GM19455 (cell line): ENCODE results near the gene PSMD12.
"Not testable (repeated sequence)": the region's sequence is repeated elsewhere in the genome, so short reads cannot be mapped to it uniquely, and the experiment has no call there.

Experiments
- ATAC-seq: cut with Tn5 transposase; IDR thresholded peaks from one replicate; pipeline ENCODE4 v1.9.1; 2021; ENCODE audit not compliant: unreplicated experiment

Gene PSMD12

DNA sequence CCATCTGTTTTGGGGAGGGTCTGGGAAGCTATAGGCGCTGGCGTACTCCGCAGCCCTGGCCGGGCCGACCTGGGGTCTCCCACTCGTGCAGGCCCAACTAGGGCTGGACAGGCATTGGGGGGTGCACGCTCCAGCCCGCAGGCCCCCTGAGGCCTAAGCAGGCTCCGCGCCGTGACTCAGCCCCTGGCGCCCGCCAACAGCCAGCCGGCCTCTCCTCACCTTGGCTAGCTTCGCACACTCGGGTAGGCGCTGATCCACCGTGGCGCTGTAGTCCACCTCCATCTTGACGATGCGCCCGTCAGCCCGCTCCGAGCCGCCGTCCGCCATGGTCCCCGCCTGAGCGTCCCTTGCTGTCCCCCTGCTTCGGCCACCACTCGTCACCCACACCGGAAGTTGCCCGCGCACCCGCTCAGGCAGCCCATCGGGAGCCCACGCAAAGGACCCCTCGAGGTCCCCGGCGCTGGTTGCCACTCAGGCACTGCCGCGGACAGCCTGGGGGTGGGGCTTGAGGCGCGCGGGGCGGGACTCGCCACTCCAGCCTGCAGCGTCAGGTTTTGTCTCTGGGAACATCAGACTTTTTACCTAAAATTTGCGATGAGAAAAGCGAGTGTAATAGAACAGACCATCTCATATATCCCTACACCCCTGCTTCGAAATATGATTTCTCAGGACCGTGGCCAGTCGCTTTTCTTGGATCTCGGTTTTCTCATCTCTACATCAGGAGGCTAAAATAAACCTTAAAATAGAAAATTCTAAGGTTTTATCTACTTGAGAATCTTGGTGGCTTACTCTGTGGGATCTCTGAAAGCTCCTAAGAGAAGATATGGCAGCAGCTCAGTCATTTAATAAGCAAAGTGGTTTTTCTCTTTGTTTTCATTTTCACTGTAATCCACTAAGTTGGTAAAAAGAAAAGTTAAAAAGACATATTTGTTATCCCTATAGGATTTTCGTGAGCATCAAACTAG is at the start of gene PSMD12:
Gene PSMD12 (minus strand): TSS at position 385 of the 965 bp plus-strand sequence. CDS start 58 bp downstream, at position 327.
- peak; percentile 88 for ATAC-seq

GRCh38 chr17:67415291-67415690 is 48.9 kb upstream of the PSMD12 start:
- ATAC-seq = no peak

- no peak for ATAC-seq
These were observed 48.2 kb upstream of the PSMD12 start for GRCh38 chr17:67414559-67414958.

DNA sequence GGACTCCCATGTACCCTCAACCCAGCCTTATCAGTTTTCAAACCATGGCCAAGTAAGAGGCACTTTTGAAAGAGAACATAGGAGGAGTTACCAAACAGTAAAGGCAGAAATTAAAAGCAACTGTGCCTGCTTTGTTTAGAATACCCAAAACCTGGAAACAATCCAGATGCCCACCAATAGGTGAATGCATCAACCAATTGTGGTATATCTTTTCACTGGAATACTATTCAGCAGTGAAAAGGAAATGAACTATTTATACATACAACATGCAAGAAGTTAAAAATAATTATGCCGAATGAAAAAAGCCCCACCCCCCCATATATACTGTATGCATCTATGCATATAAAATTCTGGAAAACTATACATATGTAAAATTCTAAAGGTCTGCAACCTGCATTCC is 47.8 kb upstream of the PSMD12 start:
- ATAC-seq = no peak

DNA sequence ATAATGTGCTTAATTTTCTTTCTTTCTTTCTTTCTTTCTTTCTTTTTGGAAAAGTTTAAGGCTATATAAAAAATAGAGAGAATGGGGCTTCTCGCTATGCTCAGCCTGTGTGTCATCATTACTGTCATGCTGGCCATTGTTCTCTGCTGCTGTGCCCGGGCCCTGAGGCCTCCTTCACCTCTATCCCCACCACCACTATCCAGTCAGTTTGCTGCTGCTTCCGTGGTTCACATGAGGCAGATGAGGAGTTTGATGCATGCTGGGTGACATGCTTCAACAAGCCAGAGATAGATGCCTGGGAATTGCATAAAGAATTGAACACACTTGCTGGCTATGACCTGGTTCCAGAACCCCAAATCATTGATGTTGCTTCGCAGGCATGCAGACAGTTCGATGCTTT is 47.0 kb upstream of the PSMD12 start:
- ATAC-seq = no peak

GRCh38 chr17:67412941-67413340 is 46.6 kb upstream of the PSMD12 start:
- no peak for ATAC-seq

DNA sequence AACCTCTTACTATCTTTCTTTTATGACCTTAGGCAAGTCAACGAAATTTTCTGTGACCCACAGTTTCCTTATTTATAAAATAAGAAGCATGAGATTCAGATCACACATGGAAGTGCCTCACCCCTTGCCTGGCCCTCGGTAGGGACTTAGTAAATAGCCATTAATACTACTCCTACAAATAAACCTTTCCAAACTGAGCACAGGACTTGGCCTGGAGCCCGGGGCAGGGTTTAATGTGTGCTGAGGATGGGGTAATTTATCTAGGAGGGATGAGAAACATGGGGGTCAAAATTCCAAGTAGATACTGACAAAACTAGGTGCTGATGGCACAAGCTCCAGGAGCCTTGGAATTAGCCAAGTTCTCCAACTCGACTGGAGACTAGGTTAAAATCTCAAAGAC is 45.7 kb upstream of the PSMD12 start:
- ATAC-seq = no peak

DNA sequence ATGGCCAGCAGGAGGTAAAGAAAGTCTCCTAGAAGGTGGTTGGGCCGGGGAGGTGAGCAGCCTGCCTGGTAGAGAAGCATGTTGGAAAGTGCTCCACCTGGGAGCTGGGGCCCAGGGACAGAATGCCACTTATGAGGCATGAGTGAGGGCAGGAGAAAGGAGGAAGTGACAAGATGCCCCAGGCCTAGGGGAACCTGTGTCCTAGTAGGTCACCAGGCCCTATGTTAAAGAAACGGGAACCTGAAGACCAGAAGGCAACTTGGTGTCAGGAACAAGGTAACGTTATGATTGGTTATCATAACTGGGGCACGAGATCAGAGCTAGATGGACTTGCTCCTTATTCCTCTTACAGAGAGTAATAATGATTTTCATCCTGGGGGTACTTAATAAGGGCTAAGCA is 45.0 kb upstream of the PSMD12 start:
- ATAC-seq = no peak

GRCh38 chr17:67408455-67408830 is 42.1 kb upstream of the PSMD12 start:
- not testable (repeated sequence) for ATAC-seq

DNA sequence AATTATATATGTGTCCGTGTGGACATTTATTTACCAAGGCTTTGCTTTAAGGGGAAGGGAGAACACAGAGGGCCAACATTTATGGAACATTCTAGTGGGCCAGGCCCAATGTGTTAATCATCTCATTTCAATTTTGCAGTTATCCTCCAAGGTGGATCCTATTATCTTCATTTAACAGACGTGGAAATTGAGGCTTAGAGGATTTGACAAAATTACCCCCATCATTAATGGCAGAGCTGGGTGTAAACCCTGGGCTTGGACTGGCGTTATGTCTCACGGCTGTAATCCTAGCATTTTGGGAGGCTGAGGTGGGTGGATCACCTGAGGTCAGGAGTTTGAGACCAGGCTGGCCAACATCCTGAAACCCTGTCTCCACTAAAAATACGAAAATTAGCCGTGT is 37.1 kb upstream of the PSMD12 start:
- no peak for ATAC-seq

GRCh38 chr17:67403065-67403464 is 36.7 kb upstream of the PSMD12 start:
- ATAC-seq = no peak

GRCh38 chr17:67401598-67402504 is 35.5 kb upstream of the PSMD12 start:
- no peak for ATAC-seq

- no peak for ATAC-seq
These were observed 34.7 kb upstream of the PSMD12 start for GRCh38 chr17:67401106-67401505.

GRCh38 chr17:67400193-67400592 is 33.8 kb upstream of the PSMD12 start:
- no peak for ATAC-seq

GRCh38 chr17:67399676-67400075 is 33.3 kb upstream of the PSMD12 start:
- no peak for ATAC-seq

GRCh38 chr17:67393809-67394397 is 27.5 kb upstream of the PSMD12 start:
- ATAC-seq = no peak

DNA sequence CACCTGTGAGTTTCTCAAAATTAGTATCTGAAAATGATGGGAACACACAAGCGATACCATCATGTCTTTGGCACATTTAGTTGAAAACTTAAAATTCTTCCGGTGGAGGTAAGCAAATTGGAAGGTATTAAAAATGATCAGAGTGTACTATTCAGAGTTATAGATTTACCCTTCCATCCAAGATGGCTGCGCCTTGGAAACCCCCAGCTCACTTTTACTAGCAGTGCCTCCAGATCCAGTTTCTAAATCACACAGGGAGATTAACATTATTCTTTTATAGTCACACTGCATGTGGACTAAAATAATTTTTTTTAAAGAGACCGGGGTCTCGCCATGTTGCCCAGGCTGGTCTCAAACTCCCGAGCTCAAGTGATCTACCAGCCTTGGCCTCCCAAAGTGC is 25.7 kb upstream of the PSMD12 start:
- no peak for ATAC-seq

GRCh38 chr17:67390646-67391361 is 24.4 kb upstream of the PSMD12 start:
- peak; percentile 91 for ATAC-seq

GRCh38 chr17:67390006-67390645 is 23.7 kb upstream of the PSMD12 start:
- no peak for ATAC-seq

DNA sequence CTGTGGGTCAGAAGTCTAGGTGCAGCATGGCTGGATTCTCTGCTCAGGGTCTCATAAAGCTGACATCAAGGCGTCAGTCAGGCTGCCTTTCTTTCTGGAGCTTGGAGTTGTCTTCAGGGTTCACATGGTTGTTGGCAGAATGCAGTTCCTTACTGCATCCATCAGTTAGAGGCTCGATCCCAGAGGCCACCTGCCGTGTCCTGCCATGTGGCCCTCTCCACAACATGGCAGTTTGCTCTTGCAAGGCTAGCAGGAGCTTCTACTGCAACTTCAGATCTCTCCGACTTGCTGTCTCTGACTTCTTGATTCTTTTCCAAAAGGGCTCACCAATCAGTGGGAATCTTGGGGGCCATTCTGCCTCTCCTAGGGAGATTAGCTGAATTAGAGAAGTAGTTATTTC is 22.6 kb upstream of the PSMD12 start:
- ATAC-seq = no peak
